ENCODE data around the gene ORM1.

GRCh38 chr9:114279693-114280092 is 43.2 kb upstream of the ORM1 start:
- TF ChIP-seq CTCF (conservative IDR thresholded peaks at IDR 0.05 in 1 of 2, IDR thresholded peaks at IDR 0.05 in 1 of 2; ENCODE audit: low read depth in 1 of 2, low read length in 2 of 2) (no peak), EZH2 (IDR thresholded peaks at IDR 0.05; ENCODE audit: low read length, missing control alignments) (no peak)
